ENCODE data around the gene SRGAP2C. TPM values are rescaled to one million over a fixed set of nuclear protein-coding genes. Genes with fewer than 3 reads are reported as not detected.
"Not testable (repeated sequence)": the region's sequence is repeated elsewhere in the genome, so short reads cannot be mapped to it uniquely, and the experiment has no call there.

The SRGAP2C gene
- total RNA-seq, 2 donors from 2014 or later, result 18.7 to 27.6 TPM

DNA sequence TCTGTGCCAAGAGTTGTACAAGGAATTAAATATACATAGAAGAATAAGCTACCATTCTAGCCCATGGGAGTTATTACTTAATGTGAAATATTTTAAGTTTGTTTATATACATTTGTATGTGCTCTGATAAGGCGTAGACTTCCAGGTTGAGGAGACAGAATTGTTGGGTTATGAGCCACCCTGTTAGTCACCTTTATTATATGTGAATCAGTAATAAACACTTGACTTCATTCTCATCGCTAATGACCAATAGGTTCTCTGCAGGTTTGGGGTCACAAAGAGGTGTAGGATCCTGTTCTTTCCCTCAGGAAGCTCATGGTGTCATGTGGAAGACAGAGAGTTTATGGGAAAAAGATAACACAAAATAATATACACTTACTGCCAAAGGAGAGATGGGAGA lies 117.1 kb downstream of the SRGAP2C start:
- H3K27ac Mint-ChIP-seq; ATAC-seq (replicated peaks); H3K27me3 Mint-ChIP-seq; H3K36me3 Mint-ChIP-seq (ENCODE audit: low read depth); H3K9me3 Mint-ChIP-seq; H3K4me1 Mint-ChIP-seq; H3K4me3 Mint-ChIP-seq: not testable (repeated sequence)

DNA sequence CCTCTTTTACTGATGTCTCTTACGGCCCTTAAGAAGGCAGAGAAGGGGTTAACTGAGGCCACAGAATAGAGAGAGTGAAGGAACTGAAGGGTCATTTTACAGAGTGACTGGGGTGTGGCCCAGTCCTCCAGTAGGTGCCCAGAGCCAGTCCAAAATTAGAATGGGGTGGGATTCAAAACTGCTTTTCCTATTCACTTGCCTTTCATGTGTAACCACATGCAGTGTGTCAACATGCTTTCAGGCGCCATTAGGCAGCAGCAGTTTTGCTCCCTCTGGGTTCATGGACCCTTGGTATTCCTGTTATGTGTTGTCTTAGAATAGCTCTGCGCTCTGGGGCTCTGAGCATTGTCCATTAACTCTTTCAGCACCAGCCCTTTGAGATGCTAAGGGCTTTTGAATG lies 123.0 kb downstream of the SRGAP2C start:
- not testable (repeated sequence) for H3K36me3 Mint-ChIP-seq (ENCODE audit: low read depth); H3K4me3 Mint-ChIP-seq; H3K27me3 Mint-ChIP-seq; H3K9me3 Mint-ChIP-seq; H3K27ac Mint-ChIP-seq; H3K4me1 Mint-ChIP-seq; ATAC-seq (replicated peaks)

DNA sequence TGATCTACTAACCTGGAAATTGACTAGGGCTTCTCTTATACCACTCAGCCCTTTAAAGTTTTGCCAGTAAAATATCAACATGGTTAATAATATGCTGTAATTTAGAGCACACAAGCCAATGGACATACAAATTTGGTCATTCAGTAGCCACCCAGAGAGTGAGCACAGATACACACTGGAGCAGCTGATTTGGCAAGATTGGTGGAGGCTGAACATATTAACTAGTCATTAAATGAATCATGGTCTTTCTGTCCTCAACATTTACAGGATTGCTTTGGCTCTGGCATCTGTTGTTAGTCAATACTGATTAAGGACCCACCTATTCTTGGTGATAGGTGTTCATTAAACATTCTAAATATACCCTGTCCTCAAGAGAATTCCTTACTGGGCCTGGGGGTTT lies 130.7 kb downstream of the SRGAP2C start:
- not testable (repeated sequence) for H3K36me3 Mint-ChIP-seq (ENCODE audit: low read depth); H3K9me3 Mint-ChIP-seq; H3K4me3 Mint-ChIP-seq; ATAC-seq (replicated peaks); H3K27me3 Mint-ChIP-seq; H3K4me1 Mint-ChIP-seq; H3K27ac Mint-ChIP-seq

DNA sequence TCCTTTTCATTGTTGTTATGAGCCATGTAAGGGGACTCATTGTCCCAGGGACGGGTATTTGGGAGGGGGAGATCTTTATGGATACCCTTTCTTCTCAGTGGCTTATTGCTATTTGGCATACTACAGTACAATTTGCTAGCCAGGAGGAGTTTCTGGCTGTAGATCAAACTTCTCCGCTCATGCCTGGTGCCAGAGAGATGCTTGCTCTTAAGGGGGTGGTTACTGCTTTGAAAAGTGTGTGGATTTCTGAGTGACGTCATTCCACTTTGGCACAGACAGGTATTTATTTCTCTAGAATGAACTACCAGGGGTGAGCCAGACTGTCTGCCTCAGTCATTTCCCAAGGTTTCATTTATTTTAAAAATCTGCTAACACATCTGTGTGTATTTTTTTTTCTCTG lies 131.3 kb downstream of the SRGAP2C start:
- not testable (repeated sequence) for ATAC-seq (replicated peaks); H3K36me3 Mint-ChIP-seq (ENCODE audit: low read depth); H3K4me3 Mint-ChIP-seq; H3K27me3 Mint-ChIP-seq; H3K9me3 Mint-ChIP-seq; H3K4me1 Mint-ChIP-seq; H3K27ac Mint-ChIP-seq

DNA sequence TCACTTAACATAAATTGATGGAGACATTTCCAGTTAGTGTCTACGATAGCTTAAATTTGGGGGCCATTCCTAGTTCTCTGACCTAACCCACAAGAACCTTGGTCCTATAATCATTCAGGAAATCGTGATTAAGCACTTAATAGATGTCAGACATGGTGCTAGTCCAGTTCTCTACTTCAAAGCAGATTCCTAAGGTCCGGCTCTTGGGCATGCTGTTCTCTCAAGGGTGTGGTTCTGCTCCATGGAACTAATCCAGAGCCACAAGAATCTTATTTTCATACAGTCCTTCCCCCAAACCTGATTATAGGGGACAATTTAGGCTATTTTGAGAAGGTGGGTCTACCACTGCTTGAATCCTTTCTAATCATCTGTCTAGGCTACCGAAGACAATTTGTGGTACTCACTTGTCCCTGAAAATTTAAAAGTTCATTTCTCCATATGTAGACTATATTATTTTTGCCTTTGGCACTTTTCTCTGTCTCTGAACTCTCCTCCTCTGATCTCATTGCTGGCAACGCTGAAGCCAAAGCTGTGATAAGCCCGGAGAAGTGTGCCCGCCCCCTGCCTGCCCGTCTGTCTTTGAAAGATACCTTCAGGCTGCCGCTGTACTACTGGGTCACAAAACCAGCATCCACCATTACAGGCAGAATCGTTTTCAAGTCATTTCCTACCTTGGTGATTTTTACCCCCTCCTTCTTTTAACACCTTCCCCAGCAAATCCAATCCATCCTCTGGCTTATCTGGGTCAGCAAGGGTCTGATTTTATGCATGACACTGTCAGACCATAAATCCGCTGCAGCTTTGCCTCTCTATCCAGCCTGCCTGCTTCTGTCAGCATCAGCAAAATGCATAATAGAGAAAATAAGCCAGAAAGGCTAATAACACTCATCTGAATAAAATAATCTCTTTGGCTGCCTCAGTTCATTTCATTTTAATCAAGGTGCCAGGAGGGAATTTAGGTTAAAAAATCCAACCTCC lies 133.0 kb downstream of the SRGAP2C start:
- H3K9me3 Mint-ChIP-seq; H3K4me1 Mint-ChIP-seq; H3K27ac Mint-ChIP-seq; H3K4me3 Mint-ChIP-seq; H3K27me3 Mint-ChIP-seq; ATAC-seq (replicated peaks); H3K36me3 Mint-ChIP-seq (ENCODE audit: low read depth): not testable (repeated sequence)

DNA sequence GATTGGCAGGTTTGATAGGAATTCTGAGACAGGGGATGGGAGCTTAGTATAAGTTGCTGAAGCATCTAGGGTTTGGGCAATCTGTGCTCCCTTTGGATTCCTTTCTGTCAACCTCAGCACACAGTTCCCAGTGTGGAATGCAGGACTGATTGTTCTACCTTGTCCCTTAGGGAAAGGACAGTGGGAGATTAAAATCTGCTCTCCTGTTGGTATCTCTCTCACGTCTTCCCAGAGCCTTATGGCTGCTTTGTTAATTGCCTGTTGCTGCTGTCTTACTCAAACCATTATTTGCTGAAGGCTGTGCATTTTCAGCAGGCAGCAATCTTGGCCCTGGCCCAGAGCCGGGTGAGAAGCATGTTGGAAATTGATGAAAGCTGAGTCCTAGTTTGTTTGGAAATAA lies 133.9 kb downstream of the SRGAP2C start:
- H3K27me3 Mint-ChIP-seq; H3K27ac Mint-ChIP-seq; H3K4me1 Mint-ChIP-seq; H3K36me3 Mint-ChIP-seq (ENCODE audit: low read depth); H3K9me3 Mint-ChIP-seq; ATAC-seq (replicated peaks); H3K4me3 Mint-ChIP-seq: not testable (repeated sequence)

DNA sequence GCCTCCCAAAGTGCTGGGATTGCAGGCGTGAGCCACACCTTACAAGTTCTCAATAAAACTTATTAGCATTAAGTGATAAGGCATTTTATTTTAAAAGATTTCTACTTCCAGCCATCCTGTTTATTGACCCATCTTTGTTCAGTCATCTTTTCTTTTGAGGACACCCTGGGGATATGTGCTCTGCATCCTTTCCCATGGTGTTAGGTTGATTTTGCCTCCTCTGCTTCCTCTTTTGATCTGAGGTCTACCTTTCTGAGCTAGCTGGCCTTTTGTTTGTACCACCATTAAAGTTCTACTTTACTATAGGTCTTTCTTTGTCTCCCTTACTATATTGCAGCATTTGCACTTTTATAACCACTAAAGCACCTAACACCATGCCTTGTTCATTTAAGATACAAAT lies 136.9 kb downstream of the SRGAP2C start:
- ATAC-seq (replicated peaks); H3K9me3 Mint-ChIP-seq; H3K36me3 Mint-ChIP-seq (ENCODE audit: low read depth); H3K27me3 Mint-ChIP-seq; H3K27ac Mint-ChIP-seq; H3K4me1 Mint-ChIP-seq; H3K4me3 Mint-ChIP-seq: not testable (repeated sequence)

DNA sequence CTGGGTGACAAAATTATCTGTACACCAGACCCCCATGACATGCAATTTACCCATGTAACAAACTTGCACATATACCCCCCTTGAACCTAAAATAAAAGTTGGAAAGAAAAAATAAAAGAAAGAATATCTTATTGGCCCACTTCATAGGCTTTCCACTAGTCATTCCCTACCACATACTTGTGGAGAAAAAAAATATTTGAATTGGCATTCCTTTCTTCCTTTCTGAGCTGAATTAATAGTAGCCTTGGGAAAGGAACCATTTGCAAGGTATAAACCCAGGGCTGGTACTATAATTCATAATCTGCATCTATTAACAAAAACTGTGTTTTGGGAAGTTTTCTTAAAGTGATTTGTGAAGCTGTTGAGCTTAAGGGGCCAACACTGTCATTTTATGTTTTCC lies 140.0 kb downstream of the SRGAP2C start:
- not testable (repeated sequence) for H3K9me3 Mint-ChIP-seq; H3K4me3 Mint-ChIP-seq; H3K36me3 Mint-ChIP-seq (ENCODE audit: low read depth); H3K27ac Mint-ChIP-seq; H3K4me1 Mint-ChIP-seq; H3K27me3 Mint-ChIP-seq; ATAC-seq (replicated peaks)

DNA sequence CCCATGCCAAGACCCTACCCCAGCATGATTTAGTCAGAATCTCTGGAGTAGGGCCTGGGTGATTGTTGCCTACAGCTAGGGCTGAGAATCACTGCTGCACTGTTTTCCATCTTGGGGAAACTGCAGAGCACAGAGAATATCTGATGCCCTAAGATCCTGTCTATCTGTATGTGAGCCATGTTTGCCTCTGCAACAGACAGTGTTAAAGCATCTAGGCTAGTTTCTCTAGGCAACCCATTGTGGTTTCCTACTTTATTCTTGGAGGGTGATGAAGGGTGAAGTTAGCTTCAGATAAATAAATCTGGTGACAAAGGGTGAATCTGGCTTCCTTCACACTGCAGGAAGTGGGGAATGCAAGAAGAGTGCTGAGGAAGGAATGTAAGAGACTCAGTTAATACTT lies 147.4 kb downstream of the SRGAP2C start:
- not testable (repeated sequence) for H3K9me3 Mint-ChIP-seq; ATAC-seq (replicated peaks); H3K36me3 Mint-ChIP-seq (ENCODE audit: low read depth); H3K27ac Mint-ChIP-seq; H3K4me3 Mint-ChIP-seq; H3K27me3 Mint-ChIP-seq; H3K4me1 Mint-ChIP-seq

DNA sequence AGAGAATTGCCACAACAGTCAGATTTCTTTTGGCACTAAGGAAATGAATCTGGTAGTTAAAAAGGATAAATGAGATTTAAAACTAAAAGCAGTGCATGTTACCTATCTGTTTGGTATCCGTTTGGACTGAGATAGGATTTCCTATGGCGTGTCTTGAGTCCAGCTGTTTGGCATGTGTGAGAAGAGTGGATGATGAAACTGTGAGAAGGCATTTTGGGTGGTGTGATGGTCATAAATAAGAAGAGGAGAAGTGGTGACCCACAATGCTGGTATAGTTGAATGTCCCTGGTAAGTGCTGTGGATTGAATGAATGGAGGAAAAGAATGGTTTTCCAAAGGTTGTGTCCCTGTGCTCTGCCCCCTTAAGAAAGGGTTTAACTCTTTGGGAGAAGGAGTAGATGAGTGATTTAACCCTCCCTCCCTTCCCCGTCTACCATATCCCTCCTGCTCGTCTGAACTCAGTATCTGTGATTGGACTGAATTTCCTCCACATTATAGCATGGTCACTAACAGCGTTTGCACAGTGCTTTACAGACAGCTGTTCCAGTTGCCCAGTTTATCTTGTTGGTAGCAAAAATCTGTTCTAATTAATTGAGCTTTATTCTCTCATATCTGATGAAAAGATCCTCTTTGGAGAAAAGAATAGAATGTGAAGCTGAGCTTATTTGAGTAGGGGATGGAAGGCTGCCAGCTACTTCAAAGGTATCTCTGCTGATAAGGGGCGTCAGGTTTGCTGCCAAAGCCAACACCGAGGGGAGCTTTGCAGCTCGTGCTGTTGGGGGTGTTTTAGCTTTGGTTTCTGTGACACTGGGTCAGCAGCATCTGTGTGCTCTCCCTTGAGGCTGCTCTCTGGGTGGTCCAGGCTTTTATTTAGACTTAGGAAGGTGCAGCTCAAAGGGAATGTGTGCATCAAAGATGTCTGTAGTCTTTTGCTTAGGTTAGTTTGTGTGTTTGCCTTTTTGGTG lies 148.1 kb downstream of the SRGAP2C start:
- not testable (repeated sequence) for H3K4me3 Mint-ChIP-seq; H3K9me3 Mint-ChIP-seq; H3K27ac Mint-ChIP-seq; H3K27me3 Mint-ChIP-seq; H3K36me3 Mint-ChIP-seq (ENCODE audit: low read depth); ATAC-seq (replicated peaks); H3K4me1 Mint-ChIP-seq

DNA sequence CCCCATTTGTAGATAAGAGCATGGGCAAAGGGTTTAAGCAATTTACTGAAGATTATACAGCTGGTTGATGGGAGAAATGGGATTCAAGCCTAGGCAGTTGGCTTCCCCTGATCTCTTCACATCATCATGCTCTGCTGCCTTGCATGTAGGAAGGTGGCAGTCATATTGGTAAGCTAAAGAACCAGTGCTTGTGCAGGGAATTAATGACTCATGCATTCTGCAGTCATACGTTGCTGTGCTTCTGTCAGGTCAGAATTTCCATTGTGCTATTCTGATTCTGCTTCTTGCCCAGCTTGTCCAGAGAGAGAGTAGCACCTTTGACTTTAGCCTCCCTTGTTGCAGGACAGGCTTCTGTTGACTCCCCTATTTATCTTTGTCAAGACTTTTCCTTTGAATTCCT lies 153.2 kb downstream of the SRGAP2C start:
- ATAC-seq (replicated peaks), result peak; percentile 83
- H3K9me3 Mint-ChIP-seq; H3K27me3 Mint-ChIP-seq; H3K36me3 Mint-ChIP-seq (ENCODE audit: low read depth); H3K4me3 Mint-ChIP-seq; H3K4me1 Mint-ChIP-seq: not testable (repeated sequence)
- peak overlapping the region; percentile 76 for H3K27ac Mint-ChIP-seq

DNA sequence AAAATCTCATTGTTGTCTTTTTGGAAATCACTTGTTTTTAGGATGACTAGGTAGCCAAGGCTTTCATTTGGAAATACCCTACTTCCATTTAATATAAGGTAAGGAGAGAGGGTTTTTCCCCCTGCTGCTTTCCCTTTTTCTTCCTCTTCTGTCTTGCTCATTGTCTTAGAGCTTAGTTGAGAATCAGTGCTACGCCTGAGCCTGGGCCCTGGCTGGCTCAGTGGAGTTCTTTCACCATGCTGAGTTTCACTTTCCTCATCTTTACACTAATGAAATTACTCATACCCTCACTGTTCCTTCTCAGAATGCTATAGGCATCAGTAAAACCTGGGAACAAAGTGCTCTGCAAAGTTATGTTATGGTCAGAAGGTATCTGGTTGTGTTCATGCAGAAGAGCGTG lies 154.8 kb downstream of the SRGAP2C start:
- ATAC-seq (replicated peaks), result peak; percentile 88
- not testable (repeated sequence) for H3K4me1 Mint-ChIP-seq; H3K4me3 Mint-ChIP-seq; H3K36me3 Mint-ChIP-seq (ENCODE audit: low read depth); H3K27ac Mint-ChIP-seq; H3K9me3 Mint-ChIP-seq; H3K27me3 Mint-ChIP-seq

DNA sequence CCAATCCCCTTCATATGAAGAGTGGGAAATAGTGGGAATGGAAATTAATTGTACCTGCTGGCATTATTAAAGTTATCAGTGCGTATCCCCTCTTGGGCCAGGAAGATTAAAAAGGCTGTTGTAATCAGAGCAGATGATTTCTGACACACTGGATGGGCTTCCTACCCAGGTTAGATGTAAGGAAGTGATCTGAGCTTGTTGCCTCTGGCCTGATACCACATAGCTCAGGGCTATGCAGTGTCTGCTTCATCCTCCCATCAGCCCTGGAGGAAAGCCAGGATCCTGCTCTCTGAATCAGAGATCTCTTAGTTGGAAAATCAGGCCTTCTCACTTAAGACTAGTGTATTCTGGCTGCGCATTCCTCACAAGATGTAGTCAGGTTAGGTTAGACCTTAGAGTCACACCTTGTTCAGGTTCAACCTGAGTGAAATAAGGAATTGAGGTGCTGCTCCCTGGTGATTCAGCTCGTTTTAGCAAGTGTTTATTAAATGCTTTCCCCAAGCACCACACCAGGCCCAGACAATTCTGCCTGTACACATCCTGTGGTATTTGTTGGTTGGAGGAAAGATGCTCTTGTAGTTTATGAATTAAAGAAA lies 158.6 kb downstream of the SRGAP2C start:
- H3K36me3 Mint-ChIP-seq (ENCODE audit: low read depth); H3K9me3 Mint-ChIP-seq; H3K27me3 Mint-ChIP-seq; H3K27ac Mint-ChIP-seq; H3K4me3 Mint-ChIP-seq; H3K4me1 Mint-ChIP-seq; ATAC-seq (replicated peaks): not testable (repeated sequence)

DNA sequence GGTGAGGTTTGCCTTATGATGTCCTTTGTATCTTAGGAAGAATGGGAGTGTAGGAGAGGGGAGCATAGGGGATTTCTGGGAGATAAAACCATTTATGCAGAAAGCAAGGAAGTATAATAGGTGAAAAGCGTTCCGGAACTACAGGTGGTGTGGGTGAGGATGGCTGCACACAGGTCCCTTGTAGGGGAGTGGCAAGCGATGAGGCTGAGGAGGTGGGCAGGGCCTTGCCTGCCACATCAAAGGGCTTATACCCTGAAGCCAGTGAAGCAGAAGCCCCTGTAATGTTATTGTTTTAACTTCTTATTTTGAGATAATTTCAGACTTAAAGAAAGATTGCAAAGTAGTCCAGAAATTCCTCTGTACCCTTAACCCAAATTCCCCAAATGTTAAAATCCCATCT lies 159.6 kb downstream of the SRGAP2C start:
- not testable (repeated sequence) for ATAC-seq (replicated peaks); H3K27me3 Mint-ChIP-seq; H3K4me1 Mint-ChIP-seq; H3K4me3 Mint-ChIP-seq; H3K9me3 Mint-ChIP-seq; H3K36me3 Mint-ChIP-seq (ENCODE audit: low read depth); H3K27ac Mint-ChIP-seq

DNA sequence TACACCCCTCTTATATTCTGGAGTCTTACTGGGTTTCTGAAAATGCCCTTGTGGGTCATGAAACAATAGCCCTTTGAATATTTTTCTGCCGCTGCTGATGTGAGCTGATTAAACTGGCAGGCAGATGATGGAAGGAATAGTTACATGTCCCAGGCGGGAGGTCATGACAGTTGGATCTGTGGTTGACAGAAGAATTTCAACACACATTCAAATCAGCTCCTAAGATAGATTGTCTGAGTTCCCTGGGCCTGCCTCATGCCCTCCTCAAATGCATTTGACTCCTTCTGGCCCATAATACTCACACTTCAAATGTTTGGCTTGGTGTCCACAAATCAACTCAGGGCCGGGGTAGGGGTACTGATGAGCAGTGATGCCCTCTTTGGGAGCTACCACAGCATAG lies 161.9 kb downstream of the SRGAP2C start:
- not testable (repeated sequence) for H3K36me3 Mint-ChIP-seq (ENCODE audit: low read depth); H3K4me3 Mint-ChIP-seq; H3K27me3 Mint-ChIP-seq; H3K27ac Mint-ChIP-seq; ATAC-seq (replicated peaks); H3K4me1 Mint-ChIP-seq; H3K9me3 Mint-ChIP-seq

Measured in activated T-helper 17 cell treated with anti-CD3 and anti-CD28 coated beads, Interleukin-2, amount 50 U/mL, for 72 hours (primary cell).